ENCODE results near the gene RBMS2. TPM values are rescaled to one million over a fixed set of nuclear protein-coding genes. Genes with fewer than 3 reads are reported as not detected.
A peak's percentile ranks its signal among the peaks of the same experiment; 100 is the strongest.

The RBMS2 gene
- total and polyA plus RNA-seq, 9 of the 15 experiments (the other 6 are each of a cell fraction or from before 2014, with no cell fraction given), result 0.08 to 10.5 (median 0.31) TPM

DNA sequence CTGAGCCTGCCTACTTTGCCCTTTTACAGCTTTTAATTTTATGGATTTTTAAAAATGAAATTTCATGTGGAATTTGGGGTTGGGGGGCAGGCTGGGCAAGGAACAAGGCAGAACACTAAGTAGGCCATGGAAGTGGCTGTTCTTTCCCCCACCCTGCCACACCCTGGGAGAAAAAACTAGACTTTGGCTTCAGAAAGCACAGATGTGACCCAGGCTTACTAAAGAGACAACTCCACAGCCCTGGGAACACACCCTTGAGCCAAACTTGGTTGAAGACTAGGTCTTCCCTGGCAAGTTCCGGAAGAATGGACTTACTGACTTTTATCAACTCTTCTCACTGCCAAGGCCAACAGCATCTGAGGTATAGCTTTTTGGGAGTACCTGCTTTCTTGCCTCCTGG is 68.2 kb downstream of the RBMS2 start (continued):
- TF ChIP-seq NUFIP1 (IDR thresholded peaks at IDR 0.05; ENCODE audit: partially characterized antibody) (no peak), TCF7L2 (IDR thresholded peaks at IDR 0.05; ENCODE audit: low read depth, low read length) (no peak), SRF (CRISPR knock-in tag; IDR thresholded peaks at IDR 0.05) (no peak)
- TF ChIP-seq, protein P1, sequence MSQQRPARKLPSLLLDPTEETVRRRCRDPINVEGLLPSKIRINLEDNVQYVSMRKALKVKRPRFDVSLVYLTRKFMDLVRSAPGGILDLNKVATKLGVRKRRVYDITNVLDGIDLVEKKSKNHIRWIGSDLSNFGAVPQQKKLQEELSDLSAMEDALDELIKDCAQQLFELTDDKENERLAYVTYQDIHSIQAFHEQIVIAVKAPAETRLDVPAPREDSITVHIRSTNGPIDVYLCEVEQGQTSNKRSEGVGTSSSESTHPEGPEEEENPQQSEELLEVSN (IDR thresholded peaks at IDR 0.05; ENCODE audit: borderline replicate concordance in 1 of 2, extremely low read depth in 1 of 2, insufficient read depth in 1 of 2, insufficient read length in 1 of 2, low read depth in 1 of 2, low read length in 1 of 2, poor library complexity in 1 of 2, severe bottlenecking in 1 of 2), result no peak

DNA sequence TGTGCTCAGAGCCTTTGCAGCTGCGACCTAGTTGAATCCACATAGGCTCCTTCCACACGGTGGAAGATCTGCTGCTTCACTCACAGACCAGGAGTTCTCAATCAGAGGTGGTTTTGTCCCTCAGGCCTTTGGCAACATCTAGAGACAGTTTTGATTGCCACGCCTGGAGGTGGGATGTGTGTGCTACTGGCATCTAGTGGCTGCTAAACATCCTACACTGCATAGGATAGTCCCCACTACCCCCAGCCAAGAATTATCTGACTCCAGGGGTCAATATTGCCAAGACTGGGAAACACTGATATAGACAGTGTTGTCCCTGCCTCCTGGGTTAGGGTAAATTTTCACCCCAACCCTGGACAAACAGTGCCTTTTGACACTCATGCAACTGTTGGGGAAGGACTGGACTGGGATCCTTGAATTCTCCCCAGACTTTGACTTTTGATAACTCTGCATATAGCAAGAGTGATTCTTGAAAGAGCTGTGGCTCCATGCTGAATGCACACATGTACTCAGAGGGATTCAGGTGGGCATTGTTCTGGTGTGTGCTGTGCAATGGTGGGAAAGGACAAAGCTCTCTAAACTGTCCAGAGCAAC is 68.7 kb downstream of the RBMS2 start:
- ChIA-PET POLR2A (interaction anchor here (0.6 to 1.7 kb wide), 5 partner anchors 11 to 77 kb away, joined by 3 to 5 read pairs (median 4); no protein-coding TSS in a partner anchor), CTCF (ENCODE audit: low intra/inter-chr PET ratio) (interaction anchor here (0.8 to 1.5 kb wide), 3 partner anchors 73 to 398 kb away, joined by 3 to 10 read pairs (median 3); no protein-coding TSS in a partner anchor)
- intact Hi-C loops (cut with micrococcal nuclease), result loop anchor here (1.0 kb wide), 2 partner anchors 77 to 397 kb away; no protein-coding TSS in a partner anchor
- H3K9ac ChIP-seq (ENCODE audit: insufficient read depth in 1 of 2, low read depth in 2 of 2, low read length in 2 of 2), result no peak overlapping the region; a peak in 1 of 4 replicates
- H3K4me2 ChIP-seq (ENCODE audit: insufficient read depth, low read length), result no peak overlapping the region
- in situ Hi-C loops (cut with MboI), result no loop called here
- peaks cover 0 to 2% of the 10 kb centered on the region in 2 experiments; a peak in 1 of 5 replicates for H3K4me1 ChIP-seq (replicated peaks in 1 of 2; ENCODE audit: control insufficient read depth in 2 of 2, insufficient read depth in 2 of 2, low read length in 2 of 2)
- H3K9me3 ChIP-seq (replicated peaks; ENCODE audit: control insufficient read depth, insufficient read depth, low read depth, low read length), result no peaks in the 10 kb centered on the region
- H3K9me1 ChIP-seq (ENCODE audit: control insufficient read depth, insufficient read depth, low read length), result no peaks in the 10 kb centered on the region
- H3K27me3 ChIP-seq (ENCODE audit: control insufficient read depth in 2 of 2, insufficient read depth in 2 of 2, low read length in 2 of 2), result 0 out of 5 replicates have a peak, but pooled peaks cover 0 to 5% of the 10 kb centered on the region in 2 experiments
- no peak overlapping the region for H3K4me3 ChIP-seq
- 0% methylated on average over 3 of the region's 3 CpGs for WGBS (ENCODE audit: insufficient coverage, low coverage, missing lambda C conversion rate)
- H3K79me2 ChIP-seq (ENCODE audit: control insufficient read depth, insufficient read depth, low read length), result no peaks in the 10 kb centered on the region
- FAIRE-seq, result peak; percentile 69
- no peak overlapping the region for H2AFZ ChIP-seq (ENCODE audit: low read depth, low read length)
- H3K27ac ChIP-seq (ENCODE audit: extremely low read depth, low read depth, low read length), result no peak overlapping the region
- peak; percentile 92 for ATAC-seq
- BruUV-seq (replicated peaks), result no TSS peak
- peaks cover 4% of the 10 kb centered on the region; the same call in 1 of the 3 replicates for H3K36me3 ChIP-seq (ENCODE audit: control insufficient read depth, insufficient read depth, low read length)
- no peaks in the 10 kb centered on the region; the same call in 1 of the 2 replicates for H4K20me1 ChIP-seq (replicated peaks; ENCODE audit: control insufficient read depth, insufficient read depth, low read length)
- peak; percentile 52 to 67 (median 62) for DNase-seq (ENCODE audit: extremely low read depth in 1 of 4, low spot score in 3 of 4)
- TF ChIP-seq EZH2 (IDR thresholded peaks at IDR 0.05; ENCODE audit: borderline replicate concordance, low read depth, low read length) (no peak), NFE2L1 (tag; IDR thresholded peaks at IDR 0.05; ENCODE audit: borderline replicate concordance, low read depth) (no peak), RAD21 (CRISPR knock-in tag; conservative IDR thresholded peaks at IDR 0.05 in 1 of 2, IDR thresholded peaks at IDR 0.05 in 1 of 2) (peak; percentile 46 to 68)
- TF ChIP-seq, protein P2, sequence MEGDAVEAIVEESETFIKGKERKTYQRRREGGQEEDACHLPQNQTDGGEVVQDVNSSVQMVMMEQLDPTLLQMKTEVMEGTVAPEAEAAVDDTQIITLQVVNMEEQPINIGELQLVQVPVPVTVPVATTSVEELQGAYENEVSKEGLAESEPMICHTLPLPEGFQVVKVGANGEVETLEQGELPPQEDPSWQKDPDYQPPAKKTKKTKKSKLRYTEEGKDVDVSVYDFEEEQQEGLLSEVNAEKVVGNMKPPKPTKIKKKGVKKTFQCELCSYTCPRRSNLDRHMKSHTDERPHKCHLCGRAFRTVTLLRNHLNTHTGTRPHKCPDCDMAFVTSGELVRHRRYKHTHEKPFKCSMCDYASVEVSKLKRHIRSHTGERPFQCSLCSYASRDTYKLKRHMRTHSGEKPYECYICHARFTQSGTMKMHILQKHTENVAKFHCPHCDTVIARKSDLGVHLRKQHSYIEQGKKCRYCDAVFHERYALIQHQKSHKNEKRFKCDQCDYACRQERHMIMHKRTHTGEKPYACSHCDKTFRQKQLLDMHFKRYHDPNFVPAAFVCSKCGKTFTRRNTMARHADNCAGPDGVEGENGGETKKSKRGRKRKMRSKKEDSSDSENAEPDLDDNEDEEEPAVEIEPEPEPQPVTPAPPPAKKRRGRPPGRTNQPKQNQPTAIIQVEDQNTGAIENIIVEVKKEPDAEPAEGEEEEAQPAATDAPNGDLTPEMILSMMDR (IDR thresholded peaks at IDR 0.05 in 2 of 3, conservative IDR thresholded peaks at IDR 0.05 in 1 of 3; ENCODE audit: insufficient read depth in 2 of 3, low read depth in 1 of 3, low read length in 3 of 3), result peak; percentile 81 to 87 (median 83)

Data from K562 (cell line).